GM15510 (cell line): ENCODE data around the gene EMCN.

ENCODE experiments used
- POLR2A ChIP-seq: IDR thresholded peaks from 3 replicates; pipeline ENCODE4 v1.6.1; 2011; ENCODE audit warnings: borderline replicate concordance; ENCODE audit not compliant: insufficient read length; ENCODE audit errors: extremely low read depth

EMCN gene

GRCh38 chr4:100428051-100428450 lies 89.8 kb downstream of the EMCN start:
- no peak for TF ChIP-seq POLR2A

GRCh38 chr4:100424376-100424775 lies 93.4 kb downstream of the EMCN start:
- no peak for TF ChIP-seq POLR2A

GRCh38 chr4:100422894-100423293 lies 94.9 kb downstream of the EMCN start:
- TF ChIP-seq POLR2A = no peak

GRCh38 chr4:100421361-100421978 lies 96.4 kb downstream of the EMCN start:
- no peak for TF ChIP-seq POLR2A

- TF ChIP-seq POLR2A = no peak
Observed at GRCh38 chr4:100420571-100420970, 97.3 kb downstream of the EMCN start.

- TF ChIP-seq POLR2A = no peak
Observed at GRCh38 chr4:100417565-100417964, 100.3 kb downstream of the EMCN start.

- TF ChIP-seq POLR2A = no peak
Observed at GRCh38 chr4:100414016-100414790, 103.6 kb downstream of the EMCN start.

- no peak for TF ChIP-seq POLR2A
Observed at GRCh38 chr4:100391863-100392262, 126.0 kb downstream of the EMCN start.

- no peak for TF ChIP-seq POLR2A
Observed at GRCh38 chr4:100391086-100391485, 126.7 kb downstream of the EMCN start.

GRCh38 chr4:100386270-100386669 lies 131.6 kb downstream of the EMCN start:
- TF ChIP-seq POLR2A = no peak

GRCh38 chr4:100379583-100380105 lies 138.2 kb downstream of the EMCN start:
- no peak for TF ChIP-seq POLR2A

- TF ChIP-seq POLR2A = no peak
Observed at GRCh38 chr4:100372432-100372831, 145.4 kb downstream of the EMCN start.

- no peak for TF ChIP-seq POLR2A
Observed at GRCh38 chr4:100369871-100370270, 148.0 kb downstream of the EMCN start.

GRCh38 chr4:100367451-100367850 lies 150.4 kb downstream of the EMCN start:
- no peak for TF ChIP-seq POLR2A

GRCh38 chr4:100366213-100366612 lies 151.6 kb downstream of the EMCN start:
- no peak for TF ChIP-seq POLR2A

- no peak for TF ChIP-seq POLR2A
Observed at GRCh38 chr4:100362366-100362765, 155.5 kb downstream of the EMCN start.
